DOHH2 (cell line): ENCODE data around the gene NKD1.

ENCODE experiments used
- EZH2phosphoT487 ChIP-seq: fragments of 200-600 bp; sonication (generic); IDR thresholded peaks from 2 replicates; pipeline ENCODE4 v1.6.1; 2017; ENCODE audit warnings: borderline replicate concordance, mild to moderate bottlenecking, antibody characterized with exemption, low read length, moderate library complexity, mixed read lengths
- TF ChIP-seq, protein P1 (sequence below): fragments of 200-600 bp; sonication (generic); IDR thresholded peaks from one replicate; pipeline ENCODE4 v1.5.1; 2014; ENCODE audit warnings: antibody characterized with exemption, mild to moderate bottlenecking, low read depth, low read length; ENCODE audit not compliant: poor library complexity, severe bottlenecking

DNA sequence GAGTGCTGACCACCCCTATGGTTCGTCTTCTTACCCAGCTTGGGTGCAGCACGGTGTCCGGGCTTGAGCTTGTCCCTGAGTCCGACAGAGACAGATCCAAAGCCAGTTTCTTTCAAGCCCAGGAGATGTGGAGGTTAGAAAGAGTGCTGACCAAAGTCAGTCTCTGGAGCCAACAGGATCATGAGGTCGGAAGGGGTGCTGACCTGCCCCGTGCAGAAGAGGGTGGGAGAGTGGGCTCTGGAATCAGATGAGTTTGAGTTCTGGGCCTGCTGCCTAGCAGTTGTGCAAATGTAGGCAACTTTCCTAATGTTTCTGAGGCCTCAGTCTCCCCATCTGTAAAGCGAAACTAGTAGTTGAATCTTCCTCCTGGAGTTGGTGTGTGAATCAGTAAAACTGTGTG, 24.5 kb downstream of the NKD1 start:
- TF ChIP-seq, protein P1, sequence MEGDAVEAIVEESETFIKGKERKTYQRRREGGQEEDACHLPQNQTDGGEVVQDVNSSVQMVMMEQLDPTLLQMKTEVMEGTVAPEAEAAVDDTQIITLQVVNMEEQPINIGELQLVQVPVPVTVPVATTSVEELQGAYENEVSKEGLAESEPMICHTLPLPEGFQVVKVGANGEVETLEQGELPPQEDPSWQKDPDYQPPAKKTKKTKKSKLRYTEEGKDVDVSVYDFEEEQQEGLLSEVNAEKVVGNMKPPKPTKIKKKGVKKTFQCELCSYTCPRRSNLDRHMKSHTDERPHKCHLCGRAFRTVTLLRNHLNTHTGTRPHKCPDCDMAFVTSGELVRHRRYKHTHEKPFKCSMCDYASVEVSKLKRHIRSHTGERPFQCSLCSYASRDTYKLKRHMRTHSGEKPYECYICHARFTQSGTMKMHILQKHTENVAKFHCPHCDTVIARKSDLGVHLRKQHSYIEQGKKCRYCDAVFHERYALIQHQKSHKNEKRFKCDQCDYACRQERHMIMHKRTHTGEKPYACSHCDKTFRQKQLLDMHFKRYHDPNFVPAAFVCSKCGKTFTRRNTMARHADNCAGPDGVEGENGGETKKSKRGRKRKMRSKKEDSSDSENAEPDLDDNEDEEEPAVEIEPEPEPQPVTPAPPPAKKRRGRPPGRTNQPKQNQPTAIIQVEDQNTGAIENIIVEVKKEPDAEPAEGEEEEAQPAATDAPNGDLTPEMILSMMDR: no peak
- TF ChIP-seq EZH2phosphoT487: no peak
